HEK293 (cell line): Measurements from ENCODE around the gene TMUB1.

Experiments used
- ZNF146 ChIP-seq: fragments of 450-650 bp; formaldehyde crosslinking; IDR thresholded peaks from 2 replicates; pipeline ENCODE4 v1.5.1; 2016; ENCODE audit warnings: missing biosample characterization, missing genetic modification characterization
- ZNF777 ChIP-seq: fragments of 450-650 bp; formaldehyde crosslinking; IDR thresholded peaks from 2 replicates; pipeline ENCODE4 v1.5.1; 2017; ENCODE audit warnings: missing biosample characterization, missing genetic modification characterization, borderline replicate concordance

GRCh38 chr7:151113344-151114150, 30.3 kb upstream of the TMUB1 start:
- TF ChIP-seq ZNF777 (tag by site-specific recombination) (no peak), ZNF146 (tag by site-specific recombination) (no peak)
